K562 treated with DMSO at 1 percent for 24 hours (cell line): ENCODE measurements around the gene RASAL1. TPM values are rescaled to one million over a fixed set of nuclear protein-coding genes. Genes with fewer than 3 reads are reported as not detected.

Experiments used
- total RNA-seq: library from RNA; unstranded; fragments of 300-600 nt; gene quantifications from 2 replicates; pipeline ENCODE4 v1.2.3, GENCODE V29; 2022; ENCODE audit warnings: low read depth; ENCODE audit not compliant: insufficient read depth

RASAL1 gene
- total RNA-seq, result 0.10 TPM in 1 of 2 replicates, not detected in the other

GRCh38 chr12:113135178-113136127 is at the start of gene RASAL1:
Gene RASAL1 (minus strand): TSS chr12:113135761. CDS start chr12:113135462, 299 bp downstream.

GRCh38 chr12:113149361-113150150 is 14.0 kb upstream of the RASAL1 start, which contains the start of gene CFAP73:
Gene CFAP73 (plus strand): TSS chr12:113149724. CDS start chr12:113149858, 134 bp downstream.

GRCh38 chr12:113056631-113057488 is 78.7 kb downstream of the RASAL1 start, which contains the start of gene DTX1:
Gene DTX1 (plus strand): TSS chr12:113056730. CDS start chr12:113058193, 1,463 bp downstream.

Other genes starting within 250 kb of the RASAL1 start
- 0.92 TPM in 1 of 2 replicates, not detected in the other for gene OAS1, start 228.8 kb downstream of the RASAL1 start, total RNA-seq
- 15.0 and 17.2 TPM in 2 replicates for gene OAS3, start 197.3 kb downstream of the RASAL1 start, total RNA-seq
- gene OAS2, start 157.2 kb downstream of the RASAL1 start, total RNA-seq, result not detected in 2 replicates
- gene DTX1, start 79.0 kb downstream of the RASAL1 start, total RNA-seq, result not detected in 2 replicates
- gene CFAP73, start 14.0 kb upstream of the RASAL1 start, total RNA-seq, result 0.27 TPM in 1 of 2 replicates, not detected in the other
- 81.2 and 88.1 TPM in 2 replicates for gene DDX54, start 49.7 kb upstream of the RASAL1 start, total RNA-seq
- gene RITA1, start 50.0 kb upstream of the RASAL1 start, total RNA-seq, result 37.6 and 44.4 TPM in 2 replicates
- 26.0 and 28.7 TPM in 2 replicates for gene TPCN1, start 85.7 kb upstream of the RASAL1 start, total RNA-seq
- 38.8 and 41.1 TPM in 2 replicates for gene SLC8B1, start 199.3 kb upstream of the RASAL1 start, total RNA-seq
- 44.0 and 44.2 TPM in 2 replicates for gene PLBD2, start 222.8 kb upstream of the RASAL1 start, total RNA-seq